Neural progenitor cell (in vitro differentiated cells): ENCODE results near the gene RAMACL. TPM values are rescaled to one million over a fixed set of nuclear protein-coding genes. Genes with fewer than 3 reads are reported as not detected.

ENCODE experiments used
- DNase-seq: peaks from one replicate; pipeline ENCODE4 v3.0.0-alpha.2; 2016; ENCODE audit warnings: low spot score
- H2AFZ ChIP-seq: fragments of 200-600 bp; sonication (generic); replicated peaks from 2 replicates; pipeline ENCODE4 v1.6.1; 2016; ENCODE audit warnings: antibody characterized with exemption
- H3F3A ChIP-seq: fragments of 200-600 bp; sonication (generic); 2 replicates; pipeline ENCODE4 v1.6.1; 2016; ENCODE audit warnings: antibody characterized with exemption, low read depth
- H3K27ac ChIP-seq: fragments of 200-600 bp; sonication (generic); 2 replicates; pipeline ENCODE4 v1.5.1; 2016; ENCODE audit warnings: mild to moderate bottlenecking
- H3K27me3 ChIP-seq: fragments of 200-600 bp; sonication (generic); 2 replicates; pipeline ENCODE4 v1.6.1; 2016; ENCODE audit warnings: mild to moderate bottlenecking, moderate library complexity
- H3K36me3 ChIP-seq: fragments of 200-600 bp; sonication (generic); 2 replicates; pipeline ENCODE4 v1.5.1; 2016
- H3K4me1 ChIP-seq: fragments of 200-600 bp; sonication (generic); 2 replicates; pipeline ENCODE4 v1.6.1; 2016; ENCODE audit warnings: mixed run types
- H3K4me2 ChIP-seq: fragments of 200-600 bp; sonication (generic); 2 replicates; pipeline ENCODE4 v1.6.1; 2016
- H3K4me3 ChIP-seq: fragments of 200-600 bp; sonication (generic); 2 replicates; pipeline ENCODE4 v1.5.1; 2016
- H3K79me2 ChIP-seq: fragments of 200-600 bp; sonication (generic); 2 replicates; pipeline ENCODE4 v1.6.1; 2016; ENCODE audit warnings: low read depth
- H3K9ac ChIP-seq: fragments of 200-600 bp; sonication (generic); 2 replicates; pipeline ENCODE4 v1.6.1; 2016
- H3K9me3 ChIP-seq: fragments of 200-600 bp; sonication (generic); 2 replicates; pipeline ENCODE4 v1.5.1; 2016; ENCODE audit warnings: low read depth
- H4K20me1 ChIP-seq: fragments of 200-600 bp; sonication (generic); 2 replicates; pipeline ENCODE4 v1.6.1; 2016; ENCODE audit warnings: low read depth
- H3K27ac Mint-ChIP-seq: 3 replicates; pipeline ENCODE4 v1.8.0; 2021; ENCODE audit warnings: mixed read lengths
- H3K27me3 Mint-ChIP-seq: 2 replicates; pipeline ENCODE4 v1.8.0; 2022; ENCODE audit warnings: low read depth, mild to moderate bottlenecking, inconsistent platforms, moderate library complexity, mixed read lengths; ENCODE audit not compliant: insufficient read depth
- H3K36me3 Mint-ChIP-seq: 3 replicates; pipeline ENCODE4 v1.8.0; 2021; ENCODE audit warnings: mixed read lengths
- H3K4me1 Mint-ChIP-seq: 3 replicates; pipeline ENCODE4 v1.8.0; 2021; ENCODE audit warnings: mixed read lengths
- H3K4me3 Mint-ChIP-seq: 3 replicates; pipeline ENCODE4 v1.8.0; 2021; ENCODE audit warnings: mild to moderate bottlenecking, moderate library complexity, mixed read lengths
- H3K9me3 Mint-ChIP-seq: 3 replicates; pipeline ENCODE4 v1.8.0; 2020; ENCODE audit warnings: mixed read lengths
- CTCF ChIP-seq: fragments of 200-600 bp; sonication (generic); IDR thresholded peaks from 2 replicates; pipeline ENCODE4 v1.5.1; 2017; ENCODE audit warnings: antibody characterized with exemption, mild to moderate bottlenecking
- EZH2 ChIP-seq: fragments of 200-600 bp; sonication (generic); IDR thresholded peaks from 2 replicates; pipeline ENCODE4 v1.6.1; 2017; ENCODE audit warnings: antibody characterized with exemption, mild to moderate bottlenecking, moderate library complexity
- EZH2phosphoT487 ChIP-seq: fragments of 200-600 bp; sonication (generic); IDR thresholded peaks from 2 replicates; pipeline ENCODE4 v1.6.1; 2017; ENCODE audit warnings: antibody characterized with exemption
- total RNA-seq: library from RNA; depleted of rRNA; stranded (reverse); fragments of >200 nt; gene quantifications from 2 replicates; pipeline ENCODE4 v1.2.3, GENCODE V29; 2015; ENCODE audit warnings: low replicate concordance

Gene RAMACL
- total RNA-seq, 1 donor from 2014 or later, result 0.19 TPM

- H3K27me3 Mint-ChIP-seq, result no peaks in the 10 kb centered on the region
- peaks cover 13% of the 10 kb centered on the region for H3K9me3 Mint-ChIP-seq
- Histone ChIP-seq H3K9me3 (no peaks in the 10 kb centered on the region), H2AFZ (no peak overlapping the region), H3K27me3 (no peaks in the 10 kb centered on the region), H3K79me2 (no peaks in the 10 kb centered on the region), H3K4me3 (no peak overlapping the region), H3K27ac (no peak overlapping the region), H3K4me2 (no peak overlapping the region), H3K36me3 (no peaks in the 10 kb centered on the region), H4K20me1 (no peaks in the 10 kb centered on the region), H3K9ac (no peak overlapping the region), H3K4me1 (no peaks in the 10 kb centered on the region), H3F3A (no peaks in the 10 kb centered on the region)
- DNase-seq, result no peak
- H3K27ac Mint-ChIP-seq, result peak overlapping the region; percentile 78
- peak overlapping the region; percentile 14 for H3K4me3 Mint-ChIP-seq
- TF ChIP-seq EZH2phosphoT487, result no peak
- no peak for TF ChIP-seq EZH2
- no peak for TF ChIP-seq CTCF
- peaks cover 22% of the 10 kb centered on the region for H3K4me1 Mint-ChIP-seq
- H3K36me3 Mint-ChIP-seq, result peaks cover 19% of the 10 kb centered on the region
These were observed 22.7 kb downstream of the RAMACL start for GRCh38 chr6:166563805-166564204.

GRCh38 chr6:166563200-166563599 is 23.3 kb downstream of the RAMACL start:
- H3K4me3 Mint-ChIP-seq, result no peak overlapping the region
- no peaks in the 10 kb centered on the region for H3F3A ChIP-seq
- H3K9me3 ChIP-seq, result no peaks in the 10 kb centered on the region
- no peak overlapping the region for H3K27ac ChIP-seq
- H4K20me1 ChIP-seq, result no peaks in the 10 kb centered on the region
- H3K36me3 ChIP-seq, result no peaks in the 10 kb centered on the region
- H2AFZ ChIP-seq, result no peak overlapping the region
- H3K9ac ChIP-seq, result no peak overlapping the region
- H3K4me2 ChIP-seq, result no peak overlapping the region
- no peak for DNase-seq
- no peaks in the 10 kb centered on the region for H3K27me3 ChIP-seq
- no peaks in the 10 kb centered on the region for H3K27me3 Mint-ChIP-seq
- no peak overlapping the region for H3K27ac Mint-ChIP-seq
- no peaks in the 10 kb centered on the region for H3K4me1 ChIP-seq
- H3K4me3 ChIP-seq, result no peak overlapping the region
- TF ChIP-seq EZH2, result no peak
- TF ChIP-seq EZH2phosphoT487, result no peak
- no peak for TF ChIP-seq CTCF
- H3K36me3 Mint-ChIP-seq, result peaks cover 18% of the 10 kb centered on the region
- peaks cover 15% of the 10 kb centered on the region for H3K9me3 Mint-ChIP-seq
- H3K4me1 Mint-ChIP-seq, result peaks cover 22% of the 10 kb centered on the region
- no peaks in the 10 kb centered on the region for H3K79me2 ChIP-seq

GRCh38 chr6:166562726-166563125 is 23.8 kb downstream of the RAMACL start:
- Histone ChIP-seq H3K79me2 (no peaks in the 10 kb centered on the region), H3K4me2 (no peak overlapping the region), H3K4me1 (no peaks in the 10 kb centered on the region), H4K20me1 (no peaks in the 10 kb centered on the region), H3K4me3 (no peak overlapping the region), H3K9ac (no peak overlapping the region), H2AFZ (no peak overlapping the region), H3K36me3 (no peaks in the 10 kb centered on the region), H3K27ac (no peak overlapping the region), H3K27me3 (no peaks in the 10 kb centered on the region), H3F3A (no peaks in the 10 kb centered on the region), H3K9me3 (no peaks in the 10 kb centered on the region)
- H3K9me3 Mint-ChIP-seq, result peaks cover 15% of the 10 kb centered on the region
- no peak overlapping the region for H3K27ac Mint-ChIP-seq
- TF ChIP-seq EZH2phosphoT487 (no peak), CTCF (no peak), EZH2 (no peak)
- peak overlapping the region; percentile 46 for H3K4me3 Mint-ChIP-seq
- no peak for DNase-seq
- H3K36me3 Mint-ChIP-seq, result peaks cover 20% of the 10 kb centered on the region
- H3K27me3 Mint-ChIP-seq, result no peaks in the 10 kb centered on the region
- peaks cover 22% of the 10 kb centered on the region for H3K4me1 Mint-ChIP-seq
